HUES6 (cell line): ENCODE results near the gene TPRN.

Experiments
- H3K27ac ChIP-seq: 2 replicates; pipeline ENCODE4 v1.7.0; 2013; ENCODE audit warnings: low read depth, mild to moderate bottlenecking, low read length, inconsistent platforms
- H3K27me3 ChIP-seq: 2 replicates; pipeline ENCODE4 v1.6.1; 2013; ENCODE audit warnings: low read length; ENCODE audit not compliant: control insufficient read depth, insufficient read depth
- H3K36me3 ChIP-seq: 2 replicates; pipeline ENCODE4 v1.6.1; 2013; ENCODE audit warnings: low read length; ENCODE audit not compliant: control insufficient read depth, insufficient read depth
- H3K4me1 ChIP-seq: 2 replicates; pipeline ENCODE4 v1.6.1; 2013; ENCODE audit warnings: low read length; ENCODE audit not compliant: control insufficient read depth, insufficient read depth
- H3K4me3 ChIP-seq: 2 replicates; pipeline ENCODE4 v1.5.1; 2013; ENCODE audit warnings: low read depth, low read length
- H3K9ac ChIP-seq: one replicate; pipeline ENCODE4 v1.6.1; 2013; ENCODE audit warnings: mild to moderate bottlenecking, low read length
- H3K9me3 ChIP-seq: 2 replicates; pipeline ENCODE4 v1.6.1; 2013; ENCODE audit warnings: low read depth, low read length; ENCODE audit not compliant: control insufficient read depth, insufficient read depth

The TPRN gene

DNA sequence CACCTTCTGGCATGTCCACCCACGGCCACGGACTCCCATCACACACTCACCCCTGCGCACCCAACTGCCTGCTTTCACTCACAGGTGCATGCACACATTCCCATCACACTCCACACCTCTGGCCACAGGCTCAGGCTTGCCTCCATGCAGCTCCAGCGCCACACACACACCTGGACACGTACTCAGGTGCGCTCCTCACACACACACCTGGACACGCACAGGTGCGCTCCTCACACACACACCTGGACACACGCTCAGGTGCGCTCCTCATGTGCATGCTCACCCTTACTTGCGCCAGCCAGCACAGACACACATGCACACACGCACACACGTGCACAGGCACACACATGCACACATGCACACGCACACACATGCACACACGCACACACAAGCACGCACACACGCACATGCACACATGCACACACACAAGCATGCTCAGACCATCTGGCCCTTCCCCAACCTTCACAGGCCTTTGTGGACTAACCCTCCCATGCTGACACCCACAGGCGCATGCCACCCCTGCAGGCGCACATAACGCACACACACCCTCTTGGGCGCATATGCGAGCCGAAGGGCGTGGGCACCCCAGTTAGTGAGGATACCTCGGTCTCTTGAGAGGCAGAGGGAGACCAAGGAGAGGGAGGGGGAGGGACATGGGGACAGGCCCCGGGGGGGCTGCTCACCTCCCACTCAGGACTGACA lies 53.3 kb downstream of the TPRN start:
- no peak overlapping the region for H3K9ac ChIP-seq
- peaks cover 11% of the 10 kb centered on the region for H3K4me1 ChIP-seq
- H3K4me3 ChIP-seq: no peak overlapping the region
- H3K9me3 ChIP-seq: no peaks in the 10 kb centered on the region
- no peak overlapping the region for H3K27ac ChIP-seq
- H3K36me3 ChIP-seq: no peaks in the 10 kb centered on the region
- H3K27me3 ChIP-seq: peaks cover 58% of the 10 kb centered on the region

DNA sequence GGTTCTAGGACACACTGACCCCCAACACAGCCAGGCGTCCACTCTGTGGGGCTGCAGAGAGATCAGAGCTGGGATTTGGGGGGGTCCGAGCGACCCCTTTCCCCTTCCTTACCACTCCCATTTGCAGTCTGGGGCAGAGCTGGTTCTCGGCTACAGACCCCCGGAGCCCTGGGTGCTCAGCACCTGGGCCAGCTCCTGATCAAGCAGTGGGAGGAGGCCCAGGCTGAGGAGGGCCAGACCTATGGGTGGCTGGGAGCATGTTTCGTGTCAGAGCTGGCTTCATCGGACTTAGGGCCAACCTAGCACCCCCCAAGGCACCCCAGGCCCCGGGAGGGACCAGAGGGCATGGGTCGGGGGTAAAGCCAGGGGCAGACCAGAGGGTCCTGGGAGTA lies 54.0 kb downstream of the TPRN start:
- Histone ChIP-seq H3K4me1 (peaks cover 11% of the 10 kb centered on the region), H3K36me3 (no peaks in the 10 kb centered on the region), H3K27ac (no peak overlapping the region), H3K9ac (no peak overlapping the region), H3K27me3 (peaks cover 65% of the 10 kb centered on the region), H3K4me3 (no peak overlapping the region), H3K9me3 (no peaks in the 10 kb centered on the region)

DNA sequence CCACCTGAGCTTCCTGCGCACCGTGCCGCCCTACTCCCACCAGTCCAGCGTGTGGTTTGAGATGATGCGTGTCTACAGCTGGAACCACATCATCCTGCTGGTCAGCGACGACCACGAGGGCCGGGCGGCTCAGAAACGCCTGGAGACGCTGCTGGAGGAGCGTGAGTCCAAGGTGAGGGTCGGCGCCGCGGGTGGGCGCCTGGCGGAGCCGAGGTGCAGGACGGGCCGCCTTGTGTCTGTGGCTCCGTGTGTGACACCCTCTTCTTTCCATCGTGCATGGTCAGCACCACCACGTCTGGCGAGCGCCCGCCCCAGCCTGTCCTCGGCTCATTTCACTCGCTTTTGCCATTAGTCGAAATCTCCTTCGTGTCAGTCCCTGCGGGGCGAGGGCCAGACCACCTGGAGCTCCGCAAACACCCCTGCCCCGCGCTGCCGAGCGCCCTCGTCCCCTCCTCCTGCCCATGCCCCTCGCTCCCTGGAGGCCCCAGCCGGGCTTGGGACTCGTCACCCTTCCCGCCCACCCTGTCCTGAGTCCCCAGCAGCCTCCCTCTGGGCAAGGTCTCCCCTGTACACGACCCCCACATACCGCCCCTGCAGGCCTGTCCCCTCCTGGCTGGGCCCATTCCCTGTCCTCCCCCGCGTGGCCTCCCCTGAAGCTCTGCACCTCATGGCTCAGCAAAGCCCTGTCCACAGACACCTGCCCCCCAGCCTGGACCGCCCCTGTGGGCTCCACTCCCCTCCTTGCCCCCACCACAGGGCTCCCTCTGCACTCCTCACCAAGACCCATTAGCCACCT lies 54.6 kb downstream of the TPRN start:
- Histone ChIP-seq H3K9me3 (no peaks in the 10 kb centered on the region), H3K36me3 (no peaks in the 10 kb centered on the region), H3K9ac (no peak overlapping the region), H3K4me1 (peaks cover 11% of the 10 kb centered on the region), H3K4me3 (no peak overlapping the region), H3K27me3 (peaks cover 71% of the 10 kb centered on the region), H3K27ac (no peak overlapping the region)

DNA sequence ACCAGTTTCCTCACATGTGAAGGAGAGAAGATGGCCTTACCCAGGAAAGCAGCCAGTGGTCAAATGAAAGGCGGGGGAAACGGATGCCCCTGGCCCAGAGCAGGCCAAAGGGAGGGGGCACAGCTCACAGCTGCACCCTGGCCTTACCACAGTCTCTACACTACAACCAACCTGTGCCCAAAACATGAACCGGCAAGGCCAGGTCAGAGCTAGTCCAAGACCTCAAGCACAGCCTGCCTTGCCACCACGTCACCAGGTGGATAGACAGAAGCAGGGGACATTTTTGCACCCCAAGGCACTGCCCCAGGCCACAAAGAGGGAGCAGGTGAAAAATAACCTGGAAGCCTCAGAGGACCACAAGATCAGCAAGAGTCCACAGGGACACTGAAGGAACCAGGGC lies 57.1 kb downstream of the TPRN start:
- Histone ChIP-seq H3K9me3 (no peaks in the 10 kb centered on the region), H3K4me1 (0 out of 2 replicates have a peak, but pooled peaks cover 6% of the 10 kb centered on the region), H3K4me3 (no peak overlapping the region), H3K27me3 (peaks cover 80% of the 10 kb centered on the region), H3K9ac (no peak overlapping the region), H3K27ac (no peak overlapping the region), H3K36me3 (no peaks in the 10 kb centered on the region)

DNA sequence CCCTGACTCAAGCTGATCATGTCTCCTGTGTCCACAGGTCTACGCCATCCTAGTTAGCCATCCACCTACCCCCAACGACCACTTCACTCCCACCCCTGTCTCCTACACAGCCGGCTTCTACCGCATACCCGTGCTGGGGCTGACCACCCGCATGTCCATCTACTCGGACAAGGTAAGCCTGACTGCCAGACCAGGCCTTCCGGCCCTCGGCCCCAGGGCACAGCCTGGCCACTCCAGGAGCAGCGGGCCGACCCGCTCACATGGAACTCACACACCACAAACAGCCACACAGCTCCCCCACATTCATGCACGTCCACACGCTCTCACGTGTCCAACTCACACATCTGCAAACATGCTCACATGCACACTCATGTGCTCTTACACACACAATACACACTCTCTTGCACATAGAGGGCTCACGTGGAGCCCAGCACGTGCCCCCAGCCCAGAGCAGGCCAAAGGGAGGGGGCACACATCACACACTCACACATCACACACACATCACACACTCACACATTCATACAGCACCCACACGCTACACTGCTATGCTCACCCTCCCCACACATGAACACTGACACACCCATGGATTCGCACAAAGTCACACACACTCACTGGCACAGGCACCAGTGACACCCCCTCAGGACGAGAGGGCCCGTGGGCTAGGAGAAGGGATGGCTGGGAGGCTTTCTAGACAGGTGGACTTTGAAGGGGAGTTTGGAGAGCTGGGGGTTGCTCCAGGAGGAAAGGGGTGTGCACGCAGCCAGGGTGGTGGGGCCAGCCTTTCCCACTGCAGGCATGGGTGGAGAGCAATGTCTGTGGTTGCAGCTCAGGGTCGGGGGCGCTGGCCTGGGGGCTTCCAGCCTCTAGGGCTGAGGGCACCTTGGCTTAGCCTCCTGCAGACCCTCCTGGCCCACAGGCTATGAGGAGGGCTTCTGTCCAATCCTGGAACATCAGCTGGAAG lies 58.3 kb downstream of the TPRN start:
- Histone ChIP-seq H3K4me3 (no peak overlapping the region), H3K9me3 (no peaks in the 10 kb centered on the region), H3K36me3 (no peaks in the 10 kb centered on the region), H3K27me3 (peaks cover 85% of the 10 kb centered on the region), H3K4me1 (0 out of 2 replicates have a peak, but pooled peaks cover 6% of the 10 kb centered on the region), H3K9ac (no peak overlapping the region), H3K27ac (no peak overlapping the region)
